ENCODE data around the gene FAM50B. TPM values are rescaled to one million over a fixed set of nuclear protein-coding genes. Genes with fewer than 3 reads are reported as not detected.
A peak's percentile ranks its signal among the peaks of the same experiment; 100 is the strongest.

The FAM50B gene
- total and polyA plus RNA-seq, 2 of the 13 experiments (the other 11 are each of a cell fraction or from before 2014, with no cell fraction given): 0.05 TPM; not detected in 1

- TF ChIP-seq ZNF724P (CRISPR knock-in tag; IDR thresholded peaks at IDR 0.05; ENCODE audit: borderline replicate concordance) (no peak), ZBTB14 (CRISPR knock-in tag; IDR thresholded peaks at IDR 0.05) (no peak), NCOA2 (CRISPR knock-in tag; IDR thresholded peaks at IDR 0.05) (peak; percentile 89), NFRKB (IDR thresholded peaks at IDR 0.05) (no peak), THAP8 (CRISPR knock-in tag; IDR thresholded peaks at IDR 0.05; ENCODE audit: borderline replicate concordance) (no peak), FOXC1 (CRISPR knock-in tag; IDR thresholded peaks at IDR 0.05; ENCODE audit: borderline replicate concordance) (no peak), ZNF431 (CRISPR knock-in tag; IDR thresholded peaks at IDR 0.05; ENCODE audit: borderline replicate concordance, low read depth) (no peak), ZZZ3 (CRISPR knock-in tag; IDR thresholded peaks at IDR 0.05; ENCODE audit: borderline replicate concordance) (no peak), PHF8 (CRISPR knock-in tag; IDR thresholded peaks at IDR 0.05) (peak; percentile 42; the same call in 1 of the 2 replicates), RCOR2 (CRISPR knock-in tag; IDR thresholded peaks at IDR 0.05) (peak; percentile 74), NKX3-1 (CRISPR knock-in tag; IDR thresholded peaks at IDR 0.05) (no peak), ZNF432 (CRISPR knock-in tag; IDR thresholded peaks at IDR 0.05; ENCODE audit: borderline replicate concordance) (no peak), PAXIP1 (CRISPR knock-in tag; conservative IDR thresholded peaks at IDR 0.05) (peak; percentile 96), SPEN (CRISPR knock-in tag; IDR thresholded peaks at IDR 0.05; ENCODE audit: low read depth) (peak; percentile 84), ZNF354B (CRISPR knock-in tag; IDR thresholded peaks at IDR 0.05) (no peak), ELK4 (CRISPR knock-in tag; IDR thresholded peaks at IDR 0.05; ENCODE audit: borderline replicate concordance) (no peak), TFE3 (CRISPR knock-in tag; IDR thresholded peaks at IDR 0.05) (peak; percentile 71; the same call in 1 of the 2 replicates), KLF9 (CRISPR knock-in tag; IDR thresholded peaks at IDR 0.05; ENCODE audit: low read depth) (peak; percentile 64; the same call in 1 of the 2 replicates), ZFY (CRISPR knock-in tag; IDR thresholded peaks at IDR 0.05) (peak; percentile 83), SMAD1 (CRISPR knock-in tag; IDR thresholded peaks at IDR 0.05; ENCODE audit: borderline replicate concordance, low read depth) (no peak), HDAC2 (CRISPR knock-in tag; IDR thresholded peaks at IDR 0.05) (peak; percentile 90), SRY (CRISPR knock-in tag; IDR thresholded peaks at IDR 0.05) (no peak)
Measured at GRCh38 chr6:3806169-3806922, 42.8 kb upstream of the FAM50B start (continued).

Data from HepG2 (cell line).